A673 (cell line): ENCODE measurements around the gene FSTL4.
"Not testable (repeated sequence)": the region's sequence is repeated elsewhere in the genome, so short reads cannot be mapped to it uniquely, and the experiment has no call there.

ENCODE experiments used
- EZH2 ChIP-seq: fragments of 200-600 bp; sonication (generic); IDR thresholded peaks from 2 replicates; pipeline ENCODE4 v1.6.1; 2017; ENCODE audit warnings: borderline replicate concordance, low read depth, mild to moderate bottlenecking, mixed read lengths, antibody characterized with exemption, low read length; ENCODE audit not compliant: poor library complexity, severe bottlenecking
- TF ChIP-seq, protein P1 (sequence below): fragments of 300-800, 200-600 bp; sonication (generic); conservative IDR thresholded peaks from 2 replicates; pipeline ENCODE4 v1.5.1; 2017; ENCODE audit warnings: low read depth, mild to moderate bottlenecking, antibody characterized with exemption, low read length, moderate library complexity, mixed read lengths

DNA sequence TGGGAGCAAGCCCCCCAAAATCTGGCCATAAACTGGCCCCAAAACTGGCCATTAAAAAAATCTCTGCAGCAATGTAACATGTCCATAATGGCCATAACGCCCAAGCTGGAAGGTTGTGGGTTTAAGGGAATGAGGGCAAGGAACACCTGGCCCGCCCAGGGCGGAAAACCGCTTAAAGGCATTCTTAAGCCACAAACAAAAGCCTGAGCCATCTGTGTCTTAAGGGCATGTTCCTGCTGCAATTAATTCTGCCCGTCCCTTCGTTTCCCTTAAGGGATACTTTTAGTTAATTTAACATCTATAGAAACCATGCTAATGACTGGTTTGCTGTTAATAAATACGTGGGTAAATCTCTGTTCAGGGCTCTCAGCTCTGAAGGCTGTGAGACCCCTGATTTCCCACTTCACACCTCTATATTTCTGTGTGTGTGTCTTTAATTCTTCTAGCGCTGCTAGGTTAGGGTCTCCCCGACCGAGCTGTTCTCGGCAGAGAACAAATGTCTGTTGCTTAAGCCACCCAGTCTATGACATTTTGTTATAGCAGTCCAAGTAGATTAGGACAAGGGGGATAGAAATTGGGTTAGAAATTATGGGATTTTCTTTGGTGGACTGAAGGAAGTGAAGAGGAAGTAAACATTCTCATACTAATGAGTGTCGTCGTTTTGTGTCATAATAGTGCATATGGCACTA lies 77.0 kb downstream of the FSTL4 start:
- TF ChIP-seq, protein P1, sequence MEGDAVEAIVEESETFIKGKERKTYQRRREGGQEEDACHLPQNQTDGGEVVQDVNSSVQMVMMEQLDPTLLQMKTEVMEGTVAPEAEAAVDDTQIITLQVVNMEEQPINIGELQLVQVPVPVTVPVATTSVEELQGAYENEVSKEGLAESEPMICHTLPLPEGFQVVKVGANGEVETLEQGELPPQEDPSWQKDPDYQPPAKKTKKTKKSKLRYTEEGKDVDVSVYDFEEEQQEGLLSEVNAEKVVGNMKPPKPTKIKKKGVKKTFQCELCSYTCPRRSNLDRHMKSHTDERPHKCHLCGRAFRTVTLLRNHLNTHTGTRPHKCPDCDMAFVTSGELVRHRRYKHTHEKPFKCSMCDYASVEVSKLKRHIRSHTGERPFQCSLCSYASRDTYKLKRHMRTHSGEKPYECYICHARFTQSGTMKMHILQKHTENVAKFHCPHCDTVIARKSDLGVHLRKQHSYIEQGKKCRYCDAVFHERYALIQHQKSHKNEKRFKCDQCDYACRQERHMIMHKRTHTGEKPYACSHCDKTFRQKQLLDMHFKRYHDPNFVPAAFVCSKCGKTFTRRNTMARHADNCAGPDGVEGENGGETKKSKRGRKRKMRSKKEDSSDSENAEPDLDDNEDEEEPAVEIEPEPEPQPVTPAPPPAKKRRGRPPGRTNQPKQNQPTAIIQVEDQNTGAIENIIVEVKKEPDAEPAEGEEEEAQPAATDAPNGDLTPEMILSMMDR: not testable (repeated sequence)
- not testable (repeated sequence) for TF ChIP-seq EZH2
